SU-DHL-6 (cell line): ENCODE measurements around the gene GAL3ST3.

Experiments used
- H2AFZ ChIP-seq: fragments of 200-600 bp; sonication (generic); 2 replicates; pipeline ENCODE4 v1.6.1; 2014; ENCODE audit warnings: low read depth, mild to moderate bottlenecking, moderate library complexity, mixed read lengths, antibody characterized with exemption, low read length; ENCODE audit not compliant: severe bottlenecking
- H3F3A ChIP-seq: fragments of 200-600 bp; shearing (Covaris generic); 2 replicates; pipeline ENCODE4 v1.6.0; 2016; ENCODE audit warnings: antibody characterized with exemption, mild to moderate bottlenecking; ENCODE audit not compliant: insufficient read depth
- H3K27ac ChIP-seq: fragments of 200-600 bp; sonication (generic); 2 replicates; pipeline ENCODE4 v1.5.1; 2016; ENCODE audit warnings: low read depth, mild to moderate bottlenecking, low read length, moderate library complexity, mixed read lengths
- H3K27me3 ChIP-seq: fragments of 200-600 bp; sonication (generic), shearing (Covaris generic); 2 replicates; pipeline ENCODE4 v1.6.0; 2014; ENCODE audit warnings: mild to moderate bottlenecking, low read length
- H3K36me3 ChIP-seq: fragments of 200-600 bp; sonication (generic); 2 replicates; pipeline ENCODE4 v1.6.1; 2014; ENCODE audit warnings: mild to moderate bottlenecking, low read length, mixed read lengths
- H3K4me2 ChIP-seq: fragments of 300-600, 200-600 bp; shearing (Covaris generic), sonication (generic); 2 replicates; pipeline ENCODE4 v1.6.0; 2014; ENCODE audit warnings: low read length, low read depth, mild to moderate bottlenecking; ENCODE audit not compliant: poor library complexity, severe bottlenecking
- H3K4me3 ChIP-seq: fragments of 200-600 bp; sonication (generic); 2 replicates; pipeline ENCODE4 v1.5.1; 2014; ENCODE audit warnings: antibody characterized with exemption, low read length, mild to moderate bottlenecking, mixed read lengths; ENCODE audit not compliant: insufficient read depth, poor library complexity, severe bottlenecking
- H3K79me2 ChIP-seq: fragments of 200-600 bp; sonication (generic); 2 replicates; pipeline ENCODE4 v1.6.1; 2014; ENCODE audit warnings: mild to moderate bottlenecking, low read length, moderate library complexity; ENCODE audit not compliant: insufficient read depth
- H3K9ac ChIP-seq: fragments of 200-600 bp; sonication (generic); 2 replicates; pipeline ENCODE4 v1.7.0; 2014; ENCODE audit warnings: mild to moderate bottlenecking, low read length
- H3K9me2 ChIP-seq: fragments of 200-600 bp; sonication (generic); replicated peaks from 2 replicates; pipeline ENCODE4 v1.6.1; 2014; ENCODE audit warnings: low read length; ENCODE audit not compliant: insufficient read depth
- H3K9me3 ChIP-seq: fragments of 200-600 bp; sonication (generic); 2 replicates; pipeline ENCODE4 v1.6.1; 2014; ENCODE audit warnings: low read length, mixed read lengths; ENCODE audit not compliant: insufficient read depth
- H4K20me1 ChIP-seq: fragments of 200-600 bp; sonication (generic); 2 replicates; pipeline ENCODE4 v1.6.1; 2014; ENCODE audit warnings: low read depth, mild to moderate bottlenecking, antibody characterized with exemption, low read length, moderate library complexity, mixed read lengths
- CTCF ChIP-seq: fragments of 200-600 bp; sonication (generic); IDR thresholded peaks from one replicate; pipeline ENCODE4 v1.5.1; 2017; ENCODE audit warnings: antibody characterized with exemption, mild to moderate bottlenecking, low read length, moderate library complexity; ENCODE audit not compliant: insufficient read depth, poor library complexity, severe bottlenecking
- EZH2phosphoT487 ChIP-seq: fragments of 200-600 bp; sonication (generic), shearing (Covaris generic); conservative IDR thresholded peaks from 2 replicates; pipeline ENCODE4 v1.6.1; 2018; ENCODE audit warnings: mild to moderate bottlenecking, antibody characterized with exemption, low read length, moderate library complexity, mixed read lengths

GAL3ST3 gene

GRCh38 chr11:66020212-66020611, 28.7 kb downstream of the GAL3ST3 start:
- Histone ChIP-seq H3K27me3 (no peaks in the 10 kb centered on the region), H3K79me2 (no peaks in the 10 kb centered on the region), H3K9me2 (no peaks in the 10 kb centered on the region), H3K27ac (no peak overlapping the region), H2AFZ (no peak overlapping the region), H3K4me3 (no peak overlapping the region), H3K9ac (no peak overlapping the region), H4K20me1 (no peaks in the 10 kb centered on the region), H3K9me3 (no peaks in the 10 kb centered on the region), H3F3A (no peaks in the 10 kb centered on the region), H3K36me3 (no peaks in the 10 kb centered on the region), H3K4me2 (no peak overlapping the region)
- no peak for TF ChIP-seq CTCF
- no peak for TF ChIP-seq EZH2phosphoT487

GRCh38 chr11:66017321-66017720, 31.6 kb downstream of the GAL3ST3 start:
- no peaks in the 10 kb centered on the region for H3K36me3 ChIP-seq
- H3K4me2 ChIP-seq = no peak overlapping the region
- no peak overlapping the region for H3K27ac ChIP-seq
- H3K27me3 ChIP-seq = no peaks in the 10 kb centered on the region
- no peaks in the 10 kb centered on the region for H3K9me3 ChIP-seq
- H3K4me3 ChIP-seq = no peak overlapping the region
- H3K79me2 ChIP-seq = no peaks in the 10 kb centered on the region
- H3K9ac ChIP-seq = no peak overlapping the region
- H3K9me2 ChIP-seq = no peaks in the 10 kb centered on the region
- H4K20me1 ChIP-seq = no peaks in the 10 kb centered on the region
- TF ChIP-seq CTCF = no peak
- TF ChIP-seq EZH2phosphoT487 = no peak
- H2AFZ ChIP-seq = no peak overlapping the region
- H3F3A ChIP-seq = no peaks in the 10 kb centered on the region

- H3K4me2 ChIP-seq = no peak overlapping the region
- no peak overlapping the region for H3K4me3 ChIP-seq
- TF ChIP-seq EZH2phosphoT487 (no peak), CTCF (no peak)
- no peaks in the 10 kb centered on the region for H3K9me3 ChIP-seq
- no peak overlapping the region for H2AFZ ChIP-seq
- H3K27me3 ChIP-seq = no peaks in the 10 kb centered on the region
- H4K20me1 ChIP-seq = no peaks in the 10 kb centered on the region
- no peak overlapping the region for H3K9ac ChIP-seq
- no peaks in the 10 kb centered on the region for H3F3A ChIP-seq
- H3K9me2 ChIP-seq = no peaks in the 10 kb centered on the region
- H3K36me3 ChIP-seq = no peaks in the 10 kb centered on the region
- no peak overlapping the region for H3K27ac ChIP-seq
- no peaks in the 10 kb centered on the region for H3K79me2 ChIP-seq
Measured at GRCh38 chr11:66016793-66017177, 32.2 kb downstream of the GAL3ST3 start.
